C4-2B (cell line): Measurements from ENCODE around the gene PCSK6.
A peak's percentile ranks its signal among the peaks of the same experiment; 100 is the strongest.

Source experiments
- H3K27ac ChIP-seq: fragments of 450-650 bp; 2 replicates; pipeline ENCODE4 v1.5.1; 2017
- CTCF ChIP-seq: fragments of 450-650 bp; conservative IDR thresholded peaks from 2 replicates; pipeline ENCODE4 v1.5.1; 2017; ENCODE audit warnings: mild to moderate bottlenecking
- ZFX ChIP-seq: fragments of 450-650 bp; IDR thresholded peaks from 2 replicates; pipeline ENCODE4 v1.6.1; 2017

The PCSK6 gene

GRCh38 chr15:101441696-101442095, 47.8 kb downstream of the PCSK6 start:
- TF ChIP-seq CTCF (no peak), ZFX (no peak)

GRCh38 chr15:101440846-101441590, 48.5 kb downstream of the PCSK6 start:
- peak overlapping the region; percentile 70 for H3K27ac ChIP-seq
- TF ChIP-seq ZFX (no peak), CTCF (no peak)

More at GRCh38 chr15:101441696-101442095, 47.8 kb downstream of the PCSK6 start:
- H3K27ac ChIP-seq = peak overlapping the region; percentile 70

- TF ChIP-seq ZFX = no peak
- TF ChIP-seq CTCF = no peak
- no peak overlapping the region; the same call in 1 of the 2 replicates for H3K27ac ChIP-seq
These were observed 49.6 kb downstream of the PCSK6 start for GRCh38 chr15:101439920-101440319.

GRCh38 chr15:101439285-101439919, 50.1 kb downstream of the PCSK6 start:
- TF ChIP-seq CTCF (no peak), ZFX (no peak)
- peak overlapping the region; percentile 9 for H3K27ac ChIP-seq

GRCh38 chr15:101438482-101439284, 50.8 kb downstream of the PCSK6 start:
- peak overlapping the region; percentile 9 for H3K27ac ChIP-seq
- TF ChIP-seq CTCF = no peak
- no peak for TF ChIP-seq ZFX

GRCh38 chr15:101437618-101438481, 51.7 kb downstream of the PCSK6 start:
- TF ChIP-seq ZFX (no peak), CTCF (no peak)
- H3K27ac ChIP-seq = no peak overlapping the region
